ENCODE measurements around the gene SNAP47.
A peak's percentile ranks its signal among the peaks of the same experiment; 100 is the strongest.

The SNAP47 gene

DNA sequence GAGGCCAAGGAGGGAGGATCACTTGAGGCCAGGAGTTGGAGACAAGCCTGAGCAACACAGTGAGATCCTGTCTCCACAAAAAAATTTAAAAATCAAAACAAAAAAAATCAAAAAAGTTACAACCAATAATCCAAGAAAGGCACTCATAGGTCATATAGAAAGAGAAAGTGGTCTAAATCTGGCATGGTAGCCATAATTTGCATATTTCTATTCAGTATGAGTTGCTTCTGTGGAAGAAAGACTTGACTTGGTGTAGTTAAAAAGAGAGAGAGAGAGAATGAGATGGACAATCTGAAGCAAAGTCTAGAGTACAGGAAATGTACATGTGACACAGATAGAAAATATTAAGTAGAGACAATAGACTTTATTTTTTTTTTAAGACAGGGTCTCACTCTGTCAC is 22.6 kb upstream of the SNAP47 start:
- TF ChIP-seq CTCF (IDR thresholded peaks at IDR 0.05; ENCODE audit: insufficient read depth, low read depth, low read length, missing control alignments): no peak
- DNase-seq (ENCODE audit: low read depth): no peak
- no peak overlapping the region for H3K4me3 ChIP-seq (ENCODE audit: low read length)

DNA sequence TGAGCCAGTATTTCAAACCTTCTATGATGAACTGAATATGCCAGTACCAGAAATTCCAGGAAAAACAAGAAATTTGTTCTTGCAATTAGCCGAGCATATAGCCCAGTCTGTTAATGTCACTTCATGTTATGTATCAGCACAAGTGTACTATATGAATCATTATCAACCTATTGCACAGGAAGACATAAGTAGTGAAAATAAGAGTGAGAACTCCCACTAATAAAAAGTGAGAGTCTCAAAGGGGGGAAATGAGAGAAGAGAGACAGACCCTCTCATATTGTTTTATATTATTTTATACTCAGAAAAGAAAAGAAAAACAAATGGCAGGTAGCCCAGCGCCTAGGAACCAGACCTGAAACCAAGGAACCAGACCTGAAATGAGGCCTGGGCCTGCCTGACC is 16.3 kb upstream of the SNAP47 start:
- no peak overlapping the region for H3K4me3 ChIP-seq (ENCODE audit: low read length)
- no peak for TF ChIP-seq CTCF (IDR thresholded peaks at IDR 0.05; ENCODE audit: insufficient read depth, low read depth, low read length, missing control alignments)
- DNase-seq (ENCODE audit: low read depth): no peak

GRCh38 chr1:227723474-227723873 is 11.8 kb upstream of the SNAP47 start:
- DNase-seq (ENCODE audit: low read depth): peak; percentile 51
- TF ChIP-seq CTCF (IDR thresholded peaks at IDR 0.05; ENCODE audit: insufficient read depth, low read depth, low read length, missing control alignments): no peak
- no peak overlapping the region for H3K4me3 ChIP-seq (ENCODE audit: low read length)

- TF ChIP-seq CTCF (IDR thresholded peaks at IDR 0.05; ENCODE audit: insufficient read depth, low read depth, low read length, missing control alignments): no peak
- no peak for DNase-seq (ENCODE audit: low read depth)
- no peak overlapping the region for H3K4me3 ChIP-seq (ENCODE audit: low read length)
Observed at GRCh38 chr1:227725046-227725445, 10.2 kb upstream of the SNAP47 start.

DNA sequence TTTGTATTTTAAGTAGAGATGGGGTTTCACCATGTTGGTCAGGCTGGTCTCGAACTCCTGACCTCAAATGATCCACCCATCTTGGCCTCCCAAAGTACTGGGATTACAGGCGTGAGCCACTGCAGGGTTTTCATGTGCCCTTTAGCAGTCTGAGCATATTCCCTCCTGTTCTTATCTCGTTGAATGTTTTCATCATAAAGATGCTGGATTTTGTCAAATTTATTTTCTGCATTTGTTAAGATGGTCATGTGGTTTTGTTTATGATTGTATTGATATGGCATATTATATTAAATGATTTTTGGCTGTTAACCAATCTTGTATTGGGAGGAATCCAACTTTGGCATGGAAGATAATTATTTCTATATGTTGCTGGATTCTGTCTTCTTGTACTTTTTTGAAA is 8.9 kb upstream of the SNAP47 start:
- no peak for TF ChIP-seq CTCF (IDR thresholded peaks at IDR 0.05; ENCODE audit: insufficient read depth, low read depth, low read length, missing control alignments)
- DNase-seq (ENCODE audit: low read depth): no peak
- no peak overlapping the region for H3K4me3 ChIP-seq (ENCODE audit: low read length)

DNA sequence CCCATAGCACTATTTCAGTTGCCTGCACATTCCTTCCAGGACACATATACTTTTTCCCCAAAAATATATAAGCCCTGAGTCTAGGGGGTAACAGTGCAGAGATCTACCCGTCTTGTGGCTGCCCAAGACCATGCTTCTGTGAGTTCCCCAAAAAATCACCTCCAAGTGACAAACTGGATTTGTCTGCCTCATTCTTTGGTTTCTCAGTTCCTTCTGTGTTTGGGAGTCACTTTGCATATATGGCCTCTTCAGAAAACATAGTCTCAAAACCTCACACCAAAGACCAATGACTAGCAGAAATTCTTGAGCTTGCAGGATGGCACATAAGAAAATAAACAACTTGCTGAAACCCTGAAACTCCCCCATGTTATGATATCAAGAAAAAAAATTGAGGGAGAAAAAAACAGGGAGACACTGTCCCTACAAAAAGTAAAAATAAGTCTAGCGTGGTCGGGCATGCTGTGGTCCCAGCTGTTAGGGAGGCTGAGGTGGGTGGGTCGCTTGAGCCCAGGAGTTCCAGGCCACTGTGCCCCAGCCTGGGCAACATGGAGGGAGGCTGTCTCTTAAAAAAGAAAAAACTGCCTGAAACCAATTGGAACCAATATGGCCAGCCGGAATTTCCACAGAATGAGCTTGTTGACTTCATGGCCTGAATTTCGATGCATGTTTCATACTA is 8.2 kb upstream of the SNAP47 start:
- no peak for DNase-seq (ENCODE audit: low read depth)
- H3K4me3 ChIP-seq (ENCODE audit: low read length): no peak overlapping the region
- no peak for TF ChIP-seq CTCF (IDR thresholded peaks at IDR 0.05; ENCODE audit: insufficient read depth, low read depth, low read length, missing control alignments)

Data from epithelial cell of esophagus (primary cell).